HG03342 (cell line): ENCODE measurements around the gene TMEM272.

ENCODE experiments used
- ATAC-seq: cut with Tn5 transposase; IDR thresholded peaks from one replicate; pipeline ENCODE4 v1.9.1; 2021; ENCODE audit warnings: mild to moderate bottlenecking, moderate library complexity; ENCODE audit not compliant: unreplicated experiment

TMEM272 gene

GRCh38 chr13:51856027-51856736 is 11.2 kb upstream of the TMEM272 start:
- ATAC-seq = no peak

GRCh38 chr13:51849145-51850101 is 4.4 kb upstream of the TMEM272 start:
- ATAC-seq = no peak

- ATAC-seq = no peak
Observed at GRCh38 chr13:51848674-51849073, 3.7 kb upstream of the TMEM272 start.

- no peak for ATAC-seq
Observed at GRCh38 chr13:51846756-51847155, 1.8 kb upstream of the TMEM272 start.

GRCh38 chr13:51845574-51846318 is 769 bp upstream of the TMEM272 start:
- ATAC-seq = no peak

- no peak for ATAC-seq
Observed at GRCh38 chr13:51843529-51843928, 1.4 kb downstream of the TMEM272 start.

- ATAC-seq = no peak
Observed at GRCh38 chr13:51841732-51842131, 3.2 kb downstream of the TMEM272 start.

GRCh38 chr13:51840917-51841316 is 4.1 kb downstream of the TMEM272 start:
- no peak for ATAC-seq

- no peak for ATAC-seq
Observed at GRCh38 chr13:51839711-51840540, 5.1 kb downstream of the TMEM272 start.

GRCh38 chr13:51838240-51838846 is 6.6 kb downstream of the TMEM272 start:
- no peak for ATAC-seq

GRCh38 chr13:51837016-51837415 is 8.0 kb downstream of the TMEM272 start:
- ATAC-seq = no peak

- ATAC-seq = no peak
Observed at GRCh38 chr13:51834581-51835171, 10.3 kb downstream of the TMEM272 start.

- no peak for ATAC-seq
Observed at GRCh38 chr13:51833980-51834379, 11.0 kb downstream of the TMEM272 start.

- peak; percentile 80 for ATAC-seq
Observed at GRCh38 chr13:51832471-51833152, 12.4 kb downstream of the TMEM272 start.

- ATAC-seq = no peak
Observed at GRCh38 chr13:51831519-51831918, 13.5 kb downstream of the TMEM272 start.

GRCh38 chr13:51829568-51829899 is 15.4 kb downstream of the TMEM272 start:
- ATAC-seq = no peak

- ATAC-seq = no peak
Observed at GRCh38 chr13:51828730-51829567, 16.0 kb downstream of the TMEM272 start.

GRCh38 chr13:51827254-51827653 is 17.7 kb downstream of the TMEM272 start:
- no peak for ATAC-seq
